Astrocyte of the spinal cord (primary cell): Measurements from ENCODE around the gene SPTLC3.

Source experiments
- DNase-seq: peaks from one replicate; pipeline ENCODE4 v3.0.0; 2011; ENCODE audit warnings: low read depth, low spot score
- H3K4me3 ChIP-seq: 2 replicates; pipeline ENCODE4 v1.5.1; 2011; ENCODE audit warnings: low read depth, mild to moderate bottlenecking, low read length, moderate library complexity
- CTCF ChIP-seq: IDR thresholded peaks from 2 replicates; pipeline ENCODE4 v1.5.1; 2012; ENCODE audit warnings: low read depth, mild to moderate bottlenecking, low read length, inconsistent platforms
- in situ Hi-C: cut with HindIII; loops from 2 replicates; pipeline ENCODE4 v1.10.0; 2017; ENCODE audit warnings: low sequenced_read_pairs

Gene SPTLC3

GRCh38 chr20:13035399-13036152 lies 26.8 kb downstream of the SPTLC3 start:
- no peak for TF ChIP-seq CTCF
- DNase-seq, result no peak
- in situ Hi-C loops, result no loop called here

GRCh38 chr20:13037727-13038126 lies 29.0 kb downstream of the SPTLC3 start:
- in situ Hi-C loops, result no loop called here
- TF ChIP-seq CTCF, result no peak
- no peak for DNase-seq
- H3K4me3 ChIP-seq, result no peak overlapping the region

More at GRCh38 chr20:13035399-13036152, 26.8 kb downstream of the SPTLC3 start:
- H3K4me3 ChIP-seq, result no peak overlapping the region

GRCh38 chr20:13041574-13042457 lies 33.0 kb downstream of the SPTLC3 start:
- H3K4me3 ChIP-seq, result no peak overlapping the region
- DNase-seq, result peak; percentile 17
- no peak for TF ChIP-seq CTCF
- in situ Hi-C loops, result no loop called here

GRCh38 chr20:13042458-13042794 lies 33.7 kb downstream of the SPTLC3 start:
- no peak for TF ChIP-seq CTCF
- DNase-seq, result no peak
- in situ Hi-C loops, result no loop called here
- H3K4me3 ChIP-seq, result no peak overlapping the region

GRCh38 chr20:13046409-13046808 lies 37.6 kb downstream of the SPTLC3 start:
- no peak for TF ChIP-seq CTCF
- no peak overlapping the region for H3K4me3 ChIP-seq
- in situ Hi-C loops, result no loop called here
- no peak for DNase-seq

- no peak for TF ChIP-seq CTCF
- no peak overlapping the region for H3K4me3 ChIP-seq
- peak; percentile 47 for DNase-seq
- in situ Hi-C loops, result no loop called here
Observed at GRCh38 chr20:13054011-13054410, 45.2 kb downstream of the SPTLC3 start.
